Nephron (organoid): ENCODE data around the gene PRDM16.

Experiments used
- H3K27ac Mint-ChIP-seq, 3 experiments: 2 replicates each; pipeline ENCODE4 v1.8.0; 2020; ENCODE audit warnings: mixed read lengths in 3 of 3, mild to moderate bottlenecking in 2 of 3, moderate library complexity in 1 of 3
- H3K27me3 Mint-ChIP-seq: 2 replicates; pipeline ENCODE4 v1.8.0; 2021; ENCODE audit warnings: low read depth, mild to moderate bottlenecking, moderate library complexity, mixed read lengths
- H3K36me3 Mint-ChIP-seq: 2 replicates; pipeline ENCODE4 v1.8.0; 2020; ENCODE audit warnings: low read depth, mixed read lengths
- H3K4me1 Mint-ChIP-seq: 2 replicates; pipeline ENCODE4 v1.8.0; 2020; ENCODE audit warnings: mixed read lengths
- H3K4me3 Mint-ChIP-seq, 3 experiments: 2 replicates each; pipeline ENCODE4 v1.8.0; 2020; ENCODE audit warnings: mild to moderate bottlenecking in 3 of 3, mixed read lengths in 3 of 3, moderate library complexity in 2 of 3
- H3K9me3 Mint-ChIP-seq: 2 replicates; pipeline ENCODE4 v1.8.0; 2020; ENCODE audit warnings: mixed read lengths
- CTCF ChIP-seq, 3 experiments: fragments of 200-600 bp; sonication (generic); IDR thresholded peaks; one replicate each; pipeline ENCODE4 v1.5.0; 2021; ENCODE audit warnings: antibody characterized with exemption in 3 of 3; ENCODE audit not compliant: unreplicated experiment in 3 of 3

The PRDM16 gene

GRCh38 chr1:3072391-3073185, 3.6 kb downstream of the PRDM16 start:
- Mint-ChIP-seq H3K27ac (no peak overlapping the region), H3K36me3 (no peaks in the 10 kb centered on the region), H3K4me1 (peaks cover 4% of the 10 kb centered on the region), H3K9me3 (no peaks in the 10 kb centered on the region), H3K4me3 (peak overlapping the region in 2 of 3 experiments; percentile 44 to 67), H3K27me3 (peaks cover 84% of the 10 kb centered on the region)
- TF ChIP-seq CTCF (IDR thresholded peaks at IDR 0.05; ENCODE audit: unreplicated experiment in 3 of 3) = no peak

- Mint-ChIP-seq H3K36me3 (no peaks in the 10 kb centered on the region), H3K27me3 (peaks cover 86% of the 10 kb centered on the region), H3K9me3 (no peaks in the 10 kb centered on the region), H3K4me3 (peak overlapping the region in 1 of 3 experiments; percentile 19), H3K4me1 (peaks cover 4% of the 10 kb centered on the region), H3K27ac (no peak overlapping the region)
- no peak for TF ChIP-seq CTCF (IDR thresholded peaks at IDR 0.05; ENCODE audit: unreplicated experiment in 3 of 3)
These were observed 4.1 kb downstream of the PRDM16 start for GRCh38 chr1:3073186-3073488.

GRCh38 chr1:3073489-3074296, 4.7 kb downstream of the PRDM16 start:
- TF ChIP-seq CTCF (IDR thresholded peaks at IDR 0.05; ENCODE audit: unreplicated experiment in 3 of 3) = no peak
- peak overlapping the region; percentile 56 to 69 (median 57) for H3K4me3 Mint-ChIP-seq
- H3K4me1 Mint-ChIP-seq = peaks cover 7% of the 10 kb centered on the region
- no peaks in the 10 kb centered on the region for H3K9me3 Mint-ChIP-seq
- H3K27ac Mint-ChIP-seq = peak overlapping the region in 1 of 3 experiments; percentile 44
- H3K36me3 Mint-ChIP-seq = no peaks in the 10 kb centered on the region
- peaks cover 88% of the 10 kb centered on the region for H3K27me3 Mint-ChIP-seq

- TF ChIP-seq CTCF (IDR thresholded peaks at IDR 0.05; ENCODE audit: unreplicated experiment in 3 of 3) = no peak
- Mint-ChIP-seq H3K27ac (peak overlapping the region in 1 of 3 experiments; percentile 44), H3K4me3 (peak overlapping the region; percentile 56 to 69 (median 57)), H3K9me3 (no peaks in the 10 kb centered on the region), H3K36me3 (no peaks in the 10 kb centered on the region), H3K27me3 (peaks cover 88% of the 10 kb centered on the region), H3K4me1 (peaks cover 5% of the 10 kb centered on the region)
These were observed 5.3 kb downstream of the PRDM16 start for GRCh38 chr1:3074297-3074741.

- TF ChIP-seq CTCF (IDR thresholded peaks at IDR 0.05; ENCODE audit: unreplicated experiment in 3 of 3) = no peak
These were observed 5.8 kb downstream of the PRDM16 start for GRCh38 chr1:3074800-3075199.

More at GRCh38 chr1:3074800-3075199, 5.8 kb downstream of the PRDM16 start:
- Mint-ChIP-seq H3K4me1 (peaks cover 7% of the 10 kb centered on the region), H3K4me3 (peak overlapping the region in 1 of 3 experiments; percentile 24), H3K9me3 (no peaks in the 10 kb centered on the region), H3K27ac (peak overlapping the region in 1 of 3 experiments; percentile 25), H3K36me3 (no peaks in the 10 kb centered on the region), H3K27me3 (peaks cover 88% of the 10 kb centered on the region)
